IMR-90 (cell line): ENCODE measurements around the gene SYNE1.

Source experiments
- RFX5 ChIP-seq: IDR thresholded peaks from 2 replicates; pipeline ENCODE4 v1.8.0; 2012; ENCODE audit warnings: low read depth, mild to moderate bottlenecking, low read length, moderate library complexity
- SMC3 ChIP-seq: fragments of 150-350 bp; IDR thresholded peaks from 2 replicates; pipeline ENCODE4 v1.6.1; 2016; ENCODE audit warnings: low read depth, mild to moderate bottlenecking, antibody characterized with exemption, low read length, moderate library complexity
- TF ChIP-seq, protein P1 (sequence below): conservative IDR thresholded peaks from 2 replicates; pipeline ENCODE4 v1.5.1; 2012; ENCODE audit warnings: mild to moderate bottlenecking, low read depth, low read length, improper control_type of control experiment

DNA sequence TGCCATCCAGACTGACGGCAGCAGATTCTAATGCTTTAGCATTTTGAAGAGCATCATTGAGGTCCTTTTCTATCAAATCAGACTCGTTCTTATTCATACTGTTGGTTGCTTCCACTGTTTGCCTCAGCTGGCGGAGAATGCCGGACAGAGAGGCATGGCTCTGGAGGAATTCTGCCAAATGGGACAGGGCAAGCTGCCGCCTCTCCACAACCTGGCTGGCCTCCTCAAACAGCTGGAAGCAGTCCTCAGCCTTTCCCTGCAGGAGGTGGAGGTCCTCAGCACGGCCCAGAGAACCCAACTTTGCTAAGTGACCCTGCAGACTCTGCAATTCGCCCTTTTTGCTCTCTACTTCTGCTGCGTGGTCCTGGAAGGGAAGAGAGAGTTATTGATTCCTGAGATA lies 220.5 kb downstream of the SYNE1 start:
- no peak for TF ChIP-seq SMC3
- no peak for TF ChIP-seq RFX5
- TF ChIP-seq, protein P1, sequence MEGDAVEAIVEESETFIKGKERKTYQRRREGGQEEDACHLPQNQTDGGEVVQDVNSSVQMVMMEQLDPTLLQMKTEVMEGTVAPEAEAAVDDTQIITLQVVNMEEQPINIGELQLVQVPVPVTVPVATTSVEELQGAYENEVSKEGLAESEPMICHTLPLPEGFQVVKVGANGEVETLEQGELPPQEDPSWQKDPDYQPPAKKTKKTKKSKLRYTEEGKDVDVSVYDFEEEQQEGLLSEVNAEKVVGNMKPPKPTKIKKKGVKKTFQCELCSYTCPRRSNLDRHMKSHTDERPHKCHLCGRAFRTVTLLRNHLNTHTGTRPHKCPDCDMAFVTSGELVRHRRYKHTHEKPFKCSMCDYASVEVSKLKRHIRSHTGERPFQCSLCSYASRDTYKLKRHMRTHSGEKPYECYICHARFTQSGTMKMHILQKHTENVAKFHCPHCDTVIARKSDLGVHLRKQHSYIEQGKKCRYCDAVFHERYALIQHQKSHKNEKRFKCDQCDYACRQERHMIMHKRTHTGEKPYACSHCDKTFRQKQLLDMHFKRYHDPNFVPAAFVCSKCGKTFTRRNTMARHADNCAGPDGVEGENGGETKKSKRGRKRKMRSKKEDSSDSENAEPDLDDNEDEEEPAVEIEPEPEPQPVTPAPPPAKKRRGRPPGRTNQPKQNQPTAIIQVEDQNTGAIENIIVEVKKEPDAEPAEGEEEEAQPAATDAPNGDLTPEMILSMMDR, result no peak
